Hematopoietic multipotent progenitor cell treated with erythropoietin and hydrocortisone succinate and interleukin-3 and kit ligand, for 4 days (in vitro differentiated cells): ENCODE measurements around the gene OTUB2.
A peak's percentile ranks its signal among the peaks of the same experiment; 100 is the strongest.

Experiments
- DNase-seq: peaks from one replicate; pipeline ENCODE4 v3.0.0-alpha.2; 2015

Gene OTUB2

DNA sequence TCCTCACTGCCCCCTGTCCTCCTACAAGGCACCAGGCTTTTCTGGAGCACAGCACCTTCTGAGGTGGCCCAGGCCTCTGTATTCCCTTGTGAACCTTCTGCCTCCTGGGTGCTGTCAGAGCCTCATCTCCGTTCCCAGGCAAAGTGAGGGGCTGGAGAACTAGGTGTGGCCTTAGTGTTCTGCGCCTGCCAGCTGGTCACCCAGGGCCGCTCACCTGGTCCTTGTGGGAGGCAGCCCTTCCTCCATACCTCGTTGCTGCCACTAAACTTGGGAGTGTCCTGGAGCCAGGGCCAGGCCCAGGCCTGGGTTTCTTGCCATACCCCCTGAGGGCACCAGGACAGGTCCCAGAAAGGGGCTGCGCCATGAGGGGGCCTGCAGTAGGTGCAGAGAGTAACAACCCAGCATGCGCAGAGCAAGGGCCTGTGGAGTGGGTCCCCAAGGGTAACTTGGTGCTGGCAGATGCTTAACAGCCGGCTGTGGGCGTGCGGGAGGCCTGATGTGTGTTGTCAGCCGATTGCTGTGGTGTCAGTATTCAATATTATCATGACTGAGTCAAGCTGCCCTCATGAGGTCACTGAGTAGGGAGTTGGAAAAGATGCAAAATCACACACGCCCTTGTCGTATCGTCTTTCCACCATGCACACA, 17.1 kb downstream of the OTUB2 start:
- no peak for DNase-seq

DNA sequence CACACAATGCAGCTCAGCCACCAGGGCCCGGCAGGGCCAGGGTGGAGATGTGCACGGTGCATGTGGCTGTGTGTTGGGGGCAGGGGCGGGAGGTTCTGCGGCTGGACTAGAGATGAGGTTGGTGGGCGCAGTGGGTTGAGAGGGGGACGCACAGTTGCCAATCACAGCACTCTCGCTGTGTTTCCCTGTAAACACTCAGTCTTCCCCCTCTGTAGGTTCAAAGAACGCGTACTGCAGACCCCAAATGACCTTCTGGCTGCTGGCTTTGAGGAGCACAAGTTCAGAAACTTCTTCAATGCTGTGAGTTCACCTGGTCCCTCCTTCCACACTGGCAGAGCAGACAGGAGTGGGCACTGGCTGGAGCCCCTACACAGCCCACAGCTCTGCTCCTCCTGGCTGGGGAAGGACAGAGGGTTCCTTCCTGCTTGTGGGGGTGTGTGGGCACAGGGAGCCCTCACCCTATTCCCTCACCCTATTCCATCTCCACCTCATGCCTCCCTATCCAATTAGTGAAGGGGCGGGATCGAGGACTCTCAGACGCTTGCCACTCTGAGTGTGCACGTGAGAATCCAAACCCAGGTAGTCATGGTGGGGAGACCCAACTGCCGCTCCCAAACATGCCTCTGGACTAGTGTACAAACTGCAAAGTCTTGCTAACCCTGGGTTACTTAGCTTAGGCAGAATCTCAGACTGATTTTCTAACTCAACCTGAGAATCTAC, 17.8 kb downstream of the OTUB2 start:
- DNase-seq = no peak

DNA sequence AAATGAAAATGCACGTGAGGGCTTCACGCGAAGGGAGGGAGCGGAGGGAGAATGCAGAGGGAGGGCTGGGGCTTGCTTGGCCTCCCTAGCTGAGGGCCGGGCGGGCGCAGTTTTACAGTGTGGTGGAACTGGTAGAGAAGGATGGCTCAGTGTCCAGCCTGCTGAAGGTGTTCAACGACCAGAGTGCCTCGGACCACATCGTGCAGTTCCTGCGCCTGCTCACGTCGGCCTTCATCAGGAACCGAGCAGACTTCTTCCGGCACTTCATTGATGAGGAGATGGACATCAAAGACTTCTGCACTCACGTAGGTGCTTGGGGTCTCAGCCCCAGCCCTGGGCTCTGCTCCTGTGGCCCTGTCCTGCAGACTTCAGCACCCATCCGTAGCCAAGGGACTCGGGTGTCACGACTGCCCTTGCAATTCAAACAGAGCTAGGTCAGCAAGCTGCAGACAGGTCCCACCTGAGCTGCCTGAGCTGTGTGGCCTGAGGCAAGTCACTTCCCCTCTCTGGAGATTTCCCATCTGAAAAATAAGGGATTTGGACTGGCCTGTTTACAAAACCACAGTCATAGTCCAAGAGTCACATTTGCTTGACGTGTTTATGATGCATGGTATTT, 18.4 kb downstream of the OTUB2 start:
- DNase-seq = no peak

DNA sequence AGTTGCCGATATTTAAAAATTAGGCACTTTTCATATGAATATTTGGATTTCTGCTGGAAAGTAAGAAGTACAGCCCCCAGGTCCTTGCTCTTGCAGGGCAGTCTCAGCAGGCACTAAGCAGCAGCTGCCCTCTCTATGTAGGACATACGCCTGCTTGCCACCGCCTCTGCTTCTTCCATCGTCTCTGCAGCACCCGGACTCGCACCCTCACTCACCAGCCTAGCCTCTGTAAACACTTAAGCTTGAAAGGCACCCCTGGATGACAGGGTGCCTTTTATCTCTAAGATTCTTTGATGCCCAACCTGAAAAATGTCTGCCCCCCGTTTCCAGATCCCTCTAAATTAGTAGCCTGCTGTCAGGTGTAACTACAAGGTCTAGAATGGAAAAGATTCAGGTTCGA, 19.0 kb downstream of the OTUB2 start:
- DNase-seq = no peak

DNA sequence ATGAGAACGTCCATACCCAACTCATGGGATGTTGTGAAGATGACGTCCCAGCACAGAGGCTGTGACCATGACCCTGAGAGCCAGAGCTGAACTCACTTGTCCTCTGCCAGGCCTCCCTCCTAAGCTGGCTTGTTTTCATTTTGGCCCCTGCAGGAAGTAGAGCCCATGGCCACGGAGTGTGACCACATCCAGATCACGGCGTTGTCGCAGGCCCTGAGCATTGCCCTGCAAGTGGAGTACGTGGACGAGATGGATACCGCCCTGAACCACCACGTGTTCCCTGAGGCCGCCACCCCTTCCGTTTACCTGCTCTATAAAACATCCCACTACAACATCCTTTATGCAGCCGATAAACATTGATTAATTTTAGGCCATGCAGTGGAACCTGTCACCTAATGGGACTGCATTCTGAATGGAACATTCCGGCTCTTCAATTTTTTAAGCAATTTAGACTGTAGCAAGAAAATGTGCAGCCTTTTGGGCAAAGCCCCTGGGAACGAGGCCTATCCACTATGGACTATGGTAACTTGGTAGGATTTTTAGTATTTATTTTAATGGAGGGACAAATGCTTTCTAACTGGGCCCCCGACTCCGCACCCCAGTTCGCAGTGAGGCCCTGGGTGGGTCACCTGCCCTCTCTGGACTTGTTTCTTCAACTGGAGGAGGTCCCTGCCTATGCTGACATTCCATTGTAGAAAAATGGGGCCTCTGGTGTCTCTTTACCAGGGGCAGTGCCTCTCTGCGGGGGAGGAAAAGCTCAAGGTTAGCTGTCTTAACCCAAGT, 19.6 kb downstream of the OTUB2 start:
- no peak for DNase-seq

DNA sequence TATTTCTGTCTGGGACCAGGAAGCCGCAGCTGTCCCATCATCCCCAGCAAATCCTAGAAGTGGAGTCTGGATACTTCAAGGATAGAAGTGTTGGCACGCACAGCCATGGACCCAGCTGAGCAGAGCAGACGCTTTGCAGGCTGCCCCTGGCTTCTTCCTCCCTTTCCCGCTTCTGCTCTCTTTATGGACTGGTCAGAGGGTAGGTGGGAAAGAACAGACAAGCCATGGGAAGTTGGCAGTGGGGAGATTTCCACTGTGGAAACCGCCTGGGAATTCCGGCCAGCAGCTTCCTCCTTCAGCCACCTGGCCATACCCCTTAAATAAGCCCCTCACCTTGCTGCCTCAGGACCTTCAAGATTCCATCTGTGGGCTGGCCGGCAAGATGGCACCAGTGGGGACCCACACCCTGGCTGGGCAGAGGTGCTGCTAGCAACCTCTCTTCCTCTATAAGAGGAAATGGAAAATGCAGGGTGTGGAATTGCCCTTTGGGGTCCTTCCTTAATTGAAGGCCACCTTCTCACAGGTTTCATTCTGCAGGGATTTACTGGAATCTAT, 20.6 kb downstream of the OTUB2 start:
- no peak for DNase-seq

DNA sequence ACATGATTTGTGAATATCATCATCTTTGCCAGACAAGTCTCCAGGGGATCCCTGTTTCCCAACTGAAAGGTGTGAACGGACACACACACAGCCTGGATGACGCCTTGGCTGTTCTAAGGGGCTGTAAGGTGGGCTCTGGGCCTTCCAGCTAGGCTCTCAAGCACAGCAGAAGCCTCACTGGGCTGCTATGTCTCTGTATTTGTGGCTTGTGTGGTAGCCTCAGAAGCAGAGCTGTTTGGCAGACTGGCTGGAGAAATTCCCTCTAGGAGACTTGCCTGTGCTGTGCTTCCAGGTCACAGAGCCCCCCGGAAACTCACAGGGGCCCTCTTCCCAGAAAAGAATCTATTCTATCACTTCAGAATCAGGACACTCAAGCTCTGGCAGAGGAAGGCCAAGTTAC, 21.4 kb downstream of the OTUB2 start:
- DNase-seq = no peak

DNA sequence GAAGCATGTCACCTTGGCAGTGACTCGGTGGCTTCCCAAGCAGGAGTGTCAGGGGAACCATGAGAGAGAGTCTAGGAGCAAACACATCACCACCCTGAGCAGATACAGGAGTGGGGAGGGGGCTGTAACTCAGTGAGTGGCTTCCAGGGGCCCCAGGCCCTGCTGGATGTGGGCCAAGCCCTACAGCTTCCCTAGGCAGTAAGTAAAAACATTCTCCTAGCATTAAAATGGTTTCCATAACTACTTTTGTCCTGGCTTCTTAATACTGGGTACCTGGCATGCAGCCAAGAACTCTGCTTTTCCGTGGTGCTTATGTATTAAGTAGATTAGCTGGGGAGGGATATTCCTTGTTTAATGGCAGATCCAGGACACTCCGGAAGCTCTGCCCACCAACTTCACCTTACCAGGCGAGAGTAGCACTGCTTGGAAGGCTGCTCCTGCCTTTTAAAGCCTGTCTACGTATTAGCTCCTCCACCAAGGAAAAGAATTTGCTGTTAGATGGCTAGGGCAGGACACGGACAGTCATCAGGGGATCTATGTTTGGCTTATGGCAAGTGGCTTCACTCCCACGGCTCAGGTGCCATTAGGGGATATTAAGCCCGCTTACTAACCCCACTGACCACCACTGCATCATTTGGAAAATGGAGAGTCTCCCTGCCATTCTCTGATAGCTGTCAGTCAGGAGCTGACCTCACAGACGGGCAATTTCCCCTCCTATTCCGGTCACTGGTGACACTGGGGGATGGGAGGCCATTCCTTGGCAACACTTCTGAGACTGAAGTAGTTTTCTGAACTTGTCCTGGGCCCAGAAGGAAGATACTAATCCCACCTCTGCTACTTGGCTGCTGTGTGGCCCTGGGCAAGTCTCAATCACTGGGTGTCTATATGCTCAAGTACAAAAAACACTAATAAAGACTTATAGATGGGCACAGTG, 22.8 kb downstream of the OTUB2 start:
- no peak for DNase-seq

DNA sequence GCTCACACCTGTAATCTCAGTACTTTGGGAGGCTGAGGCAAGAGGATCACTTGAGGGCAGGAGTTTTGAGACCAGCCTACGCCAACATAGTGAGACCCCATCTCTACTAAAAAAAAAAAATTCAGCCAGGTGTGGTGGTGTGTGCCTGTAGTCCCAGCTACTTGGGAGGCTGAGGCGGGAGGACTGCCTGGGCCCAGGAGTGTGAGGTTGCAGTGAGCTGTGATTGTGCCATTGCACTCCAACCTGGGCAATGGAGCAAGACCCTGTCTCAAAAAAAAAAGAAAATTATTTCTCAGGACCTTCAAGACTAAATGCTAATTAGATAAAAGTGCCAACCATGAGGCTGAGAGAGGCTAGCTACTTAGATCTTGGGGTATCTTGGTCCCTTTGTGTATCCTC, 23.5 kb downstream of the OTUB2 start:
- no peak for DNase-seq

DNA sequence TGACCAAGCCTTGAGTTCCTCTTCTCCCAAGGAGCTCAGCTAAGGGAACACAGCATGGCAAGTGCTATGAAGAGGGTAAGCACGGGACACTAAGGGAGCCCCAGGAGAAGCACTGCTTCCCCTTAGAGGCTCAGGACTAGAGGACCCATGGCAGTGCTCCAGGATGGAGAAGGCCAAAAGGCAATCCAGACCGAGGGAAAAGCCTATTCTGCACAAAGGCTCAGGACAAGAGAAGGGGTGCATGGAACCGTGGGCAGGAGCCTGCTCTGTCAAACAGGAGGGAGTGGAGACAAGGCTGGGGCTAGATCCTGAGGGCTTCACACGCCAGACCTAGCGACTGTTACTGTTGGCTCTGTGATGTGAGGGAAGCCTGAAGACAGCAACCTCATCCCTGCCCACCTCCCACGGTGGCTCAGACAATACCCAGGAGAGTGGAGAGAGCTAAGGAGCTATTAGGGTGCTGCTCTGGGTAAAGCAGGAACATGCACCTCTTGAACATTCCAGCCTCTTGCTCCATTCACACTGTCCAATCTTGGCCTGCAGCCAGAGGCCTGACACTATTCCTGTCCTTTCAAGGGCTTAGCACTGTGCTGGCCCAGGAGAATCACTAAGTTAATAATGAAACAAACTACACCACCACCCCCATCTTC, 24.2 kb downstream of the OTUB2 start:
- no peak for DNase-seq

DNA sequence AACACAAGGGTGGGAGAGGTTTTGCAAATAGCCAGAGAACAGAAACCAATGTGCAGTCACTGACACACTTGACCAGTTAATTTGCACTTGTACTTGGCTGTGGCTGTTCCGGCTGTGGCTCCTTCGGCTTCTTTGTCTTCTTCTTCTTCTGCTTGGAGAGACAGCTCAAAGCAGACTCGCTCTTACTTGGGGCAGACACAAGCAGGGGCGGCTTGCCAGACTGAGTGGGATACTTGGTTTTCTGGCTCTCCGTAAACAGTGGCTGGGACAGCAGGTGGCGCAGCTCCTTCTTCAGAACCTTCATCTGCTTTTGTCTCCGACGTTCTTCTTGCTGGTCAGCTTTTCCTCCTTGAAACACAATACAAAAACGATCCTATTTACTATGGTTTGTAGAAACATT, 25.0 kb downstream of the OTUB2 start:
- DNase-seq = peak; percentile 38

DNA sequence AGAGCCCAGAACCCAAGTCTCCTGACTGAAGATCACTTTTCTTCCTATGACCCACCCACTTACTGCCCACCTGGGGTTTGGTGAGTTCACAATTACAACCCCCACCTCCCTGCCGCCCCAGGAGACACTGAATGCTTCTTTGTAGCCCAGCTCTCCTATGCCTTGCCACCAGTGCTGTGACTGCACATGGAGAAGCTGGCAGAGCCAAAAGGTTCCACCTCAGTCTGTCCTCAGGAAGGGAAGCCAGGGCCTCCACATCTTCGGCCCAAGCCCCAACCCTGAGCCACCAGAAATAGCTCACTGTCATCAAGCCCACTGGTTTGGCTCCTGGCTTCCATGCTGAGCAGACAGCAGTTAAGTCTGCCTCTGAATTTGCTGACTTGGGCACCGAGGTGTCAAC, 25.6 kb downstream of the OTUB2 start:
- DNase-seq = no peak

DNA sequence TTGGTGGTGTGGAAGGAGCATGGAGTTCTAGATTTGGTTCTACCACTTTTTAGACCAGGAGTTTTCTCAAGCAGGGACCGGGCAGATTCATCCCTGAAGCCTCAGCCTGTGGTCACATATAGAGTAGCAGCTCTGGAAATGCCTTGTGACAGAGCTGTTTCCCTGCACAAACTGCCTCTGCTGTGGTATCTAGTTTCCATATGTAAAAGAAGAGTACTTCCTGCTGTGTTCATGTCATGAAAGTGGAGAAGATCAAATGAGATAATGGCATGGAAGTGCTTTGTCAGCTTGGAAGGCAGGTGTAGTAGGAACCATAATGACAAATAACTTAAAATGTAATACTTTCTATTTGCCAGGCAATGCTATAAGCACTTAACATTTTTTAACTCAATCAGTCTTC, 26.1 kb downstream of the OTUB2 start:
- no peak for DNase-seq

DNA sequence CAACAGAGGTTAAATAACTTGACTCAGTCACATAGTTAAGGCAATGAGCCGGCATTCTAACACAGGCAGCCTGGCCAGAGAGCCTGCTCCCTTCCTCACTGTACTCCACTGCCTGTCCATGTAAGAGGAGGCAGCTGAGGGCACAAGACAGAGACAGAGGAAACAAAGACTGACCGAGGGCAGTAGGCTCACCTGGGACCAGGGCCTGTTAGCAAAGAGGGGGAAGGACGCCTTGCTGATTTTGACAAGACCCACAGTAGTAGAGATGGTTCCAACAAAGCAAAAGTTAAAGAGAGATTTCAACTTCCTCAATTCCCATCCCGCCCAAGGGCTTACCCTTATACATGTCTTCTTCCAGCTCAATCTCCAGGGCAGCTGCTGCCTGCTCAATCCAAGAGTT, 26.5 kb downstream of the OTUB2 start:
- DNase-seq = no peak

DNA sequence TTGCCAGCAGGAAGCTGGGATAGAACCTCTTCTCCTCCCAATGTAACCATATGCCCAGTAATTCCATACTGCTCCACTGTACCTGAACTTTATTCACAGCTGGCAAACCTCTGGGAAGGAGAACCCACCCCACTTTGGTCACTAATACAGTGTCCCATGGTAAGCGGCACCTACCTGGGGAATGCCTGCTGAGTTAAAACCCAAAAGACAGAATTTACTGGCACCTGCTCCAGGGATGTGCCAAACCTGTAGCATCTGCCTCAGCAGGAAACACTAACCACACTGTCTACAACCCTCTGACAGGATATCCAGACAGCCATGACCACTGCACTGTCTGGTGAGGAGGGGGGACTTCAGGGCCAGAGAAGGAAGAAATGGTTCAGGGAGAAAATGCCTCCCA, 28.3 kb downstream of the OTUB2 start:
- no peak for DNase-seq

DNA sequence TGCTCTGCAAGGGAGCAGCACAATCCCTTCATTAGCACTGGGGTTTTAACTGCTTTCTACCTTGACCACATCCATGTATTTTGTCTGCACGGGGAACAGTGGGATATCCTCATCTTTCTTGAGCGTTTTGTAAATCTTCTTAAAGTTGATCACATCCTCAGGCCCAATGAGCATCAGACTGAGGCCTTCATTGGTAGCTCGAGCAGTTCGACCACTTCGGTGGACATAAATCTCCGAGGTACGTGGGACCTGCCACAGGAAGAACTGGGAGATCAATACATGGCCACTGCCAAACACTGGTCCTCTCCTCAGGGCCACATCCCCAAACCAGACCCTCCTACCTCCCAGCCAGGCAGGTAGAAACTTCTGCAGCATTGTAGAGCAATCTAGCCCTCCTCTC, 28.8 kb downstream of the OTUB2 start:
- no peak for DNase-seq

DNA sequence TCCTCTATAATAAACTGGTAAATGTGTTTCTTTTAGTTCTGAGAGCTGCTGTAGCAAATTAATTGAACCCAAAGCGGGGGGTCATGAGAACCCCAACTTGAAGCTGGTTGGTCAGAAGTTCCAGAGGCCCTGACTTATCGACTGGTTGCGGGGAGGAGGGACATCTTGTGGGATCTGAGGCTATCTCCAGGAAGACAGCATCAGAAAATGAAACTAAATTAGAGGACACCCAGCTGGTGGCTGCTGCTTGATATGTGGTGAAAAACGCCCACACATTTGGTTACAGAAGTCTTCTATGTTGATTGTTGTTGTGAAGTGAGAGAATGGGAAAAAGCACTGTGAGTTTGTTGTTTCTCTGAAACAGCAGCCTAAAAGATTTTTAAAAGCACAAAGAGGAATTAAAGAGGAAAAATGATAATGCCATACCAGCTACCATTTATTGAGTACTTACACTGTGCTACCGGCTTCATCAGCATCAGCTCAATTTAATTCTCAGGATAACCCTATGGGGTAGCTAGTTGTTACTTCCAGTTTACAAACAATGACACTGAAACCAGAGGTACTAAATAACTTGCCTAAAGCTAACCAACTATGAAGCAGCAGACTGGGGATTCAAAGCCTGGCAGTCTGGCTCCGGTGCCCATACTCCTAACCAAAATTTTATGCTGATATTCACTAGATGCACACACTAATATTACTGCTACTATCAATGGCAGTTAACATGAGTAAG, 30.6 kb downstream of the OTUB2 start:
- peak; percentile 39 for DNase-seq

DNA sequence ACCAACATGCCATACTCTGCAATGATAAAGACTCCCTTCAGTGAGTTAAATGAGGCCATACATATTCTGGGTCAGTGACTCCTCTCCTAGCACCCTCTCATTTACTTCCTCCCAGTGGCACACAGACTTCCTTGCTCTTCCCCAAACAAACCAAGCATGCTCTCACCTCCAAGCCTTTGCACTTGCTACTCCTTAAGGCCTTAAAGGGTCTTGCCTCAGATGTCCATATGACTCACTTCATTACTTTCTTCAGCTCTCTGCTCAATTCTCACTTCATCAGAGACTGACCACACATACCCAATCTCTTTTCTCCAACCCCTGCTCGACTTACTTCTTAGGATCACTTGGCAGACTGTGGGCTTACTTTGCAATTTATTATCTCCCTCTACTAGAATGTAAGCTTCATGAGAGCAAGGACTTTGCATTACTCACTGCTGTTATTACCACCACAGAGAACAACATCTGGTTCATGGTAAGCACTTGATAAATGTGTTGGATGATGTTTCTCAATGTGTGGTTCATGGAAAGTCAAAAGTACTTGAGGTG, 32.1 kb downstream of the OTUB2 start:
- DNase-seq = no peak

DNA sequence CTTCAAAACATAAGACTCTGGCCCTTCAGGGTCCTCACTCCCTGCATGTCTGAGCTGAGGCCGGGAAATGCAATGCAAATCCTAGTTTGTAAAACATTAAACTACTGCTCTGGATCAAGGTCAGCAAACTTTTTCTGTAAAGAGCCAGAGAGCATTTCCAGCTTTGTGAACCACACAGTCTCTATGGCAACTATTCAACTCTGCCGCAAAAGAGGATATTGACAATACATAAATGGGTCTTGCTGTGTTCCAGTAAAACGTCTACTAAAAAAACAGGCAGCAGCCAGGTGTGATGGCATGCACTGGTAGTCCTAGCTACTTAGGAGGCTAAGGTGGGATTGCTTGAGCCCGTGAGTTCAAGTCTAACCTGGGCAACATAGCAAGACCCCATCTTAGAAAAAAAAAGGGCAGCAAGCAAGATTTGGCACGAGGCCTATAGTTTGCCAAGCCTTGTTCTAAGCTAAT, 32.6 kb downstream of the OTUB2 start:
- no peak for DNase-seq

DNA sequence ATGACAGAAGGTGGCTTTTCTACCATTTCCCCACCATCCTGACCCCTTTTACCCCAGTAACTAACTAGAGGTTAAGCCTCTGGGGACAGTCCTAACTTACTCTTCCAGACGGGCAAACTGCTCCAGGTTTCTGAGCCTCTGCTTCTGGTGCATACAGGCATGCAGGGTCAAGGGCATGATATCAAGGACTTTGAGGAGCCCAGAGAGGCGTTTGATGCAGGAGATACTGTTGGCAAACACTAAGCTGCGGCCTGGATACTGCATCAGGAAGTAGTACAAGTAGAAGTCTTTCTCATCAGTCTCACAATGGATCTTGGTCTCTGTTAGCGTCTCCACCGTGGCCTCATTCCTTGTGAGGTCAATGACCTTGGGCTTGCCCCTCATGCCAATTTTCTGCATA, 33.9 kb downstream of the OTUB2 start:
- DNase-seq = no peak
